ENCODE measurements around the gene DLAT.

The DLAT gene

DNA sequence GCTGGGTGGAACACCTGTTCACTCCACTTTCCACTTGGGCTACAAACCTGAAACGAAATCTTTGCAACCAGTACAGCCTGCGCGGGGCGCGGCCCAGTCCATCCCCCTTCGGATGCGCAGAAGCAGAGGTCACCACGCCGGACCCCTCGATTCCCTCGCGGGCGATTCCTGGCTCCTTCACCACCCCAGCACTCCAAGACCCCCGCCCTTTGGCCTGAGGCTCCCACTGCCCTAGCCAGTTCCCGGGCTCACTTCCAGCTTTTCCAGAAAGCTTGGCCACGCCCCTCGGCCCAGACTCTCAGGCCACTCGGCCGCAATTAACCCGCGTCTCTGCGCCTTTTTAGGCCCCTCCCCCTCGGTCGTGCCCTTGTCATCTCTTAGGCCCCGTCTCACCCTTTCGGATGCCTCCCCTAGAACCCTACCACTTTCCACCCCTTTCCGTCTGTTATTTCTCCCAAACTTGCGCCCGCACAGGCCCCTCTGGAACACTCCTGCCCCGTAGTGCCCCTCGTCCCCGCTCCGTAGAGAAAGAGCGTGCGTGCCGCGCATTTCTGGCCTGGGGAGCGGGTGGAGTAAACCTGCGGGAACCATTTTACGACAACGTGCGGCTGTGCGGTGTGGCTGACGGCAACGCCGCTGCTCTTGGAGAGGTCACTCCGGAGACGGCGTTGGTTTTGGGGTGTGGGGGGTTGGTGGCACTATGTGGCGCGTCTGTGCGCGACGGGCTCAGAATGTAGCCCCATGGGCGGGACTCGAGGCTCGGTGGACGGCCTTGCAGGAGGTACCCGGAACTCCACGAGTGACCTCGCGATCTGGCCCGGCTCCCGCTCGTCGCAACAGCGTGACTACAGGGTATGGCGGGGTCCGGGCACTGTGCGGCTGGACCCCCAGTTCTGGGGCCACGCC, at the start of gene DLAT:
Gene DLAT (plus strand): TSS at position 636 of the 906 bp plus-strand sequence. CDS start 65 bp downstream, at position 701.
- peak; percentile 76 for DNase-seq

DNA sequence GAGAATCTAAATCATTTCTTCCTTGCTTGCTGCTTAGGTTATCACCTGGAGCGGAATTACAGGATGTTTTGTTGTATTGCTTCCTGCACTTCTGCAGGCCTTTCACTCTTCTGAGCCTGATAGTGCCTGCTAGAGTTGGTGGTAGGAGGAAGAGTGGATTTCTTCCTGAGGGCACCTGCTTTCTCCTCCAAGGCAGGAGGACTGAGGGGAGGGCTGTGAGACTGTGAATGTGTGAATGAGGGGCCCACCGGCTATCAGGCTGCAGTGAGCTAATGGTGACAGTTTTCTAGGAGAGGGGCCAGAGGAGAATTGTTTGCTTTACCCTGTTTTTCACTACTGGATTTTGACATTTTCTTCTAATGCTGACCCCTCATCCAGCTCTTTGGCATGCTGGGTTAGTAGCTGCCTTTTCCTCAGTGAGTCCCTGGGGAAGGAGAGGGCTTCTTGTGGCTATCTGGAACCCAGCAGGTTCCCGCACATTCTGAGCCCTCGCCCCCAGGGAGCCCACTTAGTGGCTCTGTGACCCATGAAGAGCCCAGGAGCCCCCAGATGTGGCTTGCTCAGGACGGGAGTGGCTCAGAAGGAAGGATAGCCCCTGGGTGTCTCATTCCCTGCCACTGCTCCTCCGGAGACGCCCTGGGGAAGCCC, 49.0 kb upstream of the DLAT start:
- DNase-seq, result no peak

DNA sequence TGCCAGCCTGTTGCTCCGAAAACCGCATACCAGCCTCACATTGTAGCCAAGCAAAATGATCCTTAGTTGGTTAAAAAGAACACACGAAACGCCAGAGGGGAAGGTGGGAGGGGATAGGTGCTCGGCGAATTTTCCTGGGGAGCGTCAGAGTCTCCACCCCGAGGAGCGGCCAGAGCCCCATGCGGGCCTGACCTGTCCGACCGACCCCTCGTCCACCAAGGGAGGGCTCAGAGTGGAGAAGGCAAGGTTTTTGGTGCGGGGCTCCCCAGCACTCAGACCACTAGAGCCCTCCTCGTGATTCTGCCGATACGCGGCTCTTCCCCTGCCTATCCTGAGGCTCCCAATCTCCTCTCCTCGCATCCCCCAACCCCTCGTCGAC, 48.5 kb upstream of the DLAT start:
- no peak for DNase-seq

DNA sequence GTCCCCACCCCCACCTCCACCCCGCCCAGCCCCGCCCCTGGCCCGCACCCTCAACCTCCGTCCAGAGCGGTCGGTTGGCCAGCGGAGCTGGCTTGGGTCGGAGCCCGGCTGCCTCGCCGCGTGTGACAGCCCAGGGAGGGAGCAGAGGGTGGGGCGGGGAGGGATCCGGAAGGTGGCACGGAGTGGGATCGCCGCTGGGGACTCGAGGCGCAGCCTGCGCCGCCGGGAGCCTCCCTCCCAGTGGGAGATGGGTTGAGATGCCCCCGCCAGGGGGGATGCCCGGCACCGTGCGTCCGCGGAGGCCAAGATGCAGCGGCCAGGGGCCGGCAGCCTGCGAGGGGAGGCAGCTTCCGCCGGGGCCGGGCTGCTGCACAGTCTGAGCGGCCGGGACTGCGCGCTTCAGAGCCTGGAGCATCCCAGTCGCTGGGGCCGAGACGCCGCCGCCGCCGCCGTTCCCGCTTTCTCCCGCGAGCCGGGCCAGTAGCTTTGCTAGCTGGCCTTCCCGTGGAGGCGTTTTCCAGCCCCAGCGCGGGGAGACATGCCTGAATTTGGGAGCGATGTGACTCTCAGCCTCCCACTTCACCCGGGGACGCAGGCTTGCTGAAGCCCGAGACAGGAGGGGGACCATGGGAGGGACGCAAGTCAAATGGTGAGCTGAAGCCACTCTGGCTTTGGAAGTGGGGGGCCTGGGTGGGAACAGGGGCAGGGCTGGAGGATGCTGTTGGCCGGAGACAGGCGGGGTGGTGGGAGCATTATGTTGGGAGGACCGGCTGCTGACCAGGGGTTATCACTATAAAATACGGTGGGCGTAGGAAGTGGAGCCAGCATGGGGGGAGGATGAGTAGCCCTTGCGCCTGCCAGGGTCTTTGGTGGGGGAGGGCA, 47.8 kb upstream of the DLAT start:
- DNase-seq, result peak; percentile 16

DNA sequence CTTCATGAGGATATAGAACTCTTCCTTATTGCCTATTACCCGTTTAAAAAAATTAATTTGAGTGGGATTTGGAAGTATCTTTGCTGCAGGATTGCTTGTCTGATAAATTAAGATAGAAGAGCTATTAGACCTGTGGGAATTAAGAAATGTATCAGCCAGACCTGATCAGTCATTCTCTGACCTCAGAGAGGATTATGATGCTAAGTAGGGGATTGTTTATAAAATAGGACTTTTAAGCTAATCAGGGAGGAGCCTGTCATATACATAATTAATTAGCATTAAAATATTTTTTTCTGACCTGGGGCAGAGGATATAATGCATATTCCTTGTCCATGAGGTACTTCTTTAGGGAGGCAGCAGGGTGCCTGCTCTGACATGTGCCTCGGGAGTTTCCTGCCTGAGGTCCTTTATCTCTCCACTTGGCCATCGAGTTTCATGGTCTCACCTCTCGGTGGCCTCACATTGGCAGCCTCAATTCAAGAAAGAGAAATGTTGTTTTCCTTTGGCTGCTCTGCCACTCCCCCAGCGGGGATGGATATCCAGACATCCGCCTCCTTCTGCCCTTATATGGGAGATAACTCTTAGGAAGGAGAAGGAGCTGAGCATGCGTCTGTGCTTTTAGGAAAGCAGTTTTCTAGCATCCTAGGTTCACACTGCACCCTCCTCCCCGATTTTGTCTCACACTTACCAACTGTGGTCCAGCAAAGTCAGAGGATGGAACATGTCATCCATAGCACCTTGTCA, 47.0 kb upstream of the DLAT start:
- peak; percentile 68 for DNase-seq

DNA sequence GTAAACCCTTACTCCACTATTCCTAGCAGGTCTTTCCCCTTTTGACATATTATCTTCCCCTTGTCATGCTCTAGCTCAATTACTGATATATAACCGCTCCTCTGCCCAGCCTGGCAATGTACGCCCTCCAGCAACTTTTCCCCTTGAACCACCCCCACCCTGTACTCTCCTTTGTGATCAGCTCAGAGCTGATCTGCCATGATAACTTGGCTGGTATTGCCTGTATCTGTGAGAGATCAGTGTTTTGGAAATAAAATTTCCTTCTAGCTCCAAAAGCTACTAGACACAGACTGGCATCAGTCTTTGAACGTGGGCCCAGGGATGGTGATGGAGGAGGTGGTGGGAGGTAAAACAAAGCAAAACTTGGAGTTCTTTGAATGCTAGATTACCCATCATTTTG, 45.1 kb upstream of the DLAT start:
- no peak for DNase-seq

DNA sequence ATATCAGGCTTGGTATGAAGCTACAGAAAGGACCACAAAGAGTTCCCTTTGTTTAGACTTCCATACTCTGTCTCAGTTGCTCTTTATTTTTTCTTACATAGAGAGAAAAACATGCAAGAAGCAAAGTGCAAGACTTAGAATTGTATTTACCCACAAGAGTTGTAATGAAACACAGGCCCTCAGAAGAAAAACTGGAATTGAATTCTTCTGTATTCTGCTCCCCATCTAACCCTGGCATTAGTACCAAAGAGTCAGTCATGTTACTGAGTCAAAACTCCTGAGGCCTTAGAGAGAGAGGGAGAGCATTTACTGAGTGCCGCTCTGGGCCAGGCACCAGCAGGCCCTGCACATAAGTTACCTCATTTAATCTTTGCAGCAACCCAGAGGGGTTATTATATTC, 43.9 kb upstream of the DLAT start:
- DNase-seq, result no peak

DNA sequence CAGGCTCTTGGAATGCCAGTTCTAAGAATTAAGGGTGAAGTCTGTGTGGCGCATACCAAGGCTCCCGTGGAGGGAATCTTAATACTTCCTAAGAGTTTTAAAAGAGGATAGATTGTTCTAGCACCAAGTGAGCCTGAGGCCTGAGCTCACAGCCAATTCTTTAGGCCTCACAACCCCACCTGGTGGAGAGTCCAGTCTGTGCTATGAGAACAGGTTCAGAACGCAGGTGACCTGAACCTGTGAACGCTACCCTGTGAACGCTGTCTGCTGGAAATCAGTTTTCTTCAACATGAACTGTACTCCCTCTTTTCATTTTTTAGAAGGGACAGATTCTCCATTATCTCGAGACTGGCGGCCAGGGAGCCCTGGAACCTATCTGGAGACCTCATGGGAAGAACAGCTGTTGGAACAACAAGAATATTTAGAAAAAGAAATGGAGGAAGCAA, 43.2 kb upstream of the DLAT start:
- peak; percentile 49 for DNase-seq

DNA sequence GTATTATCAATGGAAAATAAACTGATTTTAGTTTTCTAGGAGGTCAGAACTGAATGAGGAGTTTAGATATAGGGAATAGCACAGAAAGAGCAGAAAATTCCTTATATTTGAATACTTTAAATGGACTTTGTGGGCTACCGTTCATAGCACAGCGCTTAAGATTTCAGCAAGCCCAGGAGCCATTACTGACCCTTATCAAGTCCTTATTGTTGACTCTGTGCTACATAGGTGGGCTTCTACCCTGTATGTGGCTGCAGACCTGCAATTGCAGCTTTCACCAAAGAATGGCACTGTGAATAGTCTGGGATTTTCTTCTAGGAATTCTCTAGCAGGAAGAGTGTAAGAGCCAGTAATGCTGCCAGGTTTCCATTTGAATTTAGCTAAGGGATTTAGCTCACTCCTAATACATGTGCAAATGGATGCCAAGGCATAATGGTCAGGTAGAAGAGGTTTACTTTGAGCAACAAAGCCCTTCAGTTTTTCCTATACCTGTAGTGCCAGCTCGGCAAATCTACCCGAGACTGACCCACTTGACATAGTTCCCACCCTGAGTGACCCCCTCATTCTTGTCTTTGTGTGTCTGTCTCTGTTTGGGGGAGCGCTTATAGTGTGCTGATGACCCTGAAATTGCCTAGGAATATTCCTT, 42.5 kb upstream of the DLAT start:
- no peak for DNase-seq

DNA sequence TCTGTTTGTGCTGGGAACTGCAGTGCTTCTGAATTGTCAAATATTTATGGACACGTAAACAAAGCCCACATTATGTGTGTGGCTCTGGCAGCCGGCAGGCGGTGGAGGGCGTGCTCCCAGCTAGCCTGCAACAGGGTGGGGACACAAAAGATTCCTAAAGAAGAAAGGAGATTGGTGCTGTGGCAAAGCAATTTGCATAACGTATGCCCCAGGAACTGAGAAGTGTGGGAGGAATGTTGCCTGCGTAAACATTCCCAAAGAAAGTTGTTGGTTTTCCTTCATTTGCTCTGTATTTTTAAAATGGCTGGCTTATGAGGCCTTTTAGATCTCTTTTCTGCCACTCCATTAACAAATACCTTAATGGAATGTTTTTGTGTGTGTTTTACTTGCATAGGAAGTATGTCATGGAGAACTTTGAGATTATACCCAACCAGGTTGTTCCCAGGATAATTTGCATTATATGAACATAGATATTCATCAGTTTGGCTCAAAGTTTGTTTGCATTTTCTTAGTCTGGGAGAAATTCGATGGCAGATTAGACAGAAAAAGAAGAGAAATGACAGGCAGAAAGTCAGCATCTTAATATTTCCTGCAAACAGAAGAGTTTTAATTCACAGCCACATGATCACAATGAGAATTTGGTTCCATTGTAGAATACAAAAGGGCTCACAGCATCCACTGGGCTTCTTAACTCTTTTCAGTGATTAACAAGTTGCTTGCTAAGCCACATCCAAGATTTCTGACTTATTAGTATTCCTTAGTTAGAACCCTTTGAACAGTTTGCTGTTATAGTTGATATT, 41.8 kb upstream of the DLAT start:
- DNase-seq, result no peak

DNA sequence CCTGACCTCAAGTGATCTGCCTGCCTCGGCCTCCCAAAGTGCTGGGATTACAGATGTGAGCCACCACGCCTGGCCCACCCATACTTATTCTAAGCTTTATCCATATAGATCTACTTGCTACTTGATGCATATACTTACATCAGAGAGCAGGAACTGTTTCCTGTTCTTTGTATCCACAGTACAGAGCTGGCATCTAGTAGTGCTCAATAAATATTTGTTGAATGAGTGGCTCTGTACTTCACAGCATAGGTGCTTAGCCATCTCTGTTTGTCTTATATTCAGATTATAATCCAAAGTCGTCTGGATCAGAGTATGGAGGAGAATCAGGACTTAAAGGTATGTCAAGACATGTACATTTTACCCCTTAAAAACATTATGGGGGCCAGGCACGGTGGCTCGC, 38.6 kb upstream of the DLAT start:
- no peak for DNase-seq

DNA sequence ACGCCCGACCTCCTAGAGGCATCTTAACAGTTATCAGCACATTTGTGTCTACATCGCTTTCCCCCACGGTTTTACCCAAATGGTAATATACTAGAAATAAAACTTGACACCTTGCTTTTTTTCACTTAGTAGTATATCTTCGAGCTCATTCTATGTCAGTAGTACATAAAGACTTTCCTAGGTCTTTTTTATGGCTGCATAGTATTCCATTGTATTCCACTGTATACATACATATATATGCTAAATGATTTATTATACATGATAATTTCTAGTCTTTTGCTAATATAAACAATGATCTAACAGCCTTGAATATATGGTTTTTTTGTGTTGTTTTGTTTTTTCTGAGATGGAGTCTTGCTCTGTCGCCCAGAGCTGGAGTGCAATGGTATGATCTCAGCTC, 34.8 kb upstream of the DLAT start:
- DNase-seq, result no peak

DNA sequence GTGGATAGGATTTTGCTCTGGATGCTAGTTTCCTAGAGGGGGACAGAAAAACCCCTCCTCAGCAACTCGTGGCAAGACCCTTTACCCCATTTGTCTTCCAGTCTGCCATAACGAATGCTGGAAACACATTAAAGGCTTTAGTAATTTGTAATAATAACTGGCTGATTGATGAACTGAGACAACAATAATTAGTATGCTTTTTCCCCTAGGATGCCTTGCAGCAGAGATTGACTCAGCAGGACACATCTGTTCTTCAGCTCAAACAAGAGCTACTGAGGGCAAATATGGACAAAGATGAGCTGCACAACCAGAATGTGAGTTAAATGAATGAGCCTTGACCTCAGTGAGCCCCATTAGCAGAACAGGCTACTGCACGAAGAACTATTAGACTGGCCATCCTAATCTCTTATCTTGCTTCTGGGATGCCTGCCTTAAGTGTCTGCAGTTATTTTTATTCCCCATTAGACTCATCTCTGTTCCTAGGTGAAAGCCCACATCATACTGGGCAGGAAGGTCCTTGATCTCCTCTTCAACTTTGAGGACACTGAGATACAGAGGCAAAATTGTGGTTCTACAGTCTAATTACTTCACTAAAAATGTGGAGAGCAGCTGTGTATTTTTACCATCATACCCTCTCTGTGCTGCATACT, 32.9 kb upstream of the DLAT start:
- DNase-seq, result no peak

DNA sequence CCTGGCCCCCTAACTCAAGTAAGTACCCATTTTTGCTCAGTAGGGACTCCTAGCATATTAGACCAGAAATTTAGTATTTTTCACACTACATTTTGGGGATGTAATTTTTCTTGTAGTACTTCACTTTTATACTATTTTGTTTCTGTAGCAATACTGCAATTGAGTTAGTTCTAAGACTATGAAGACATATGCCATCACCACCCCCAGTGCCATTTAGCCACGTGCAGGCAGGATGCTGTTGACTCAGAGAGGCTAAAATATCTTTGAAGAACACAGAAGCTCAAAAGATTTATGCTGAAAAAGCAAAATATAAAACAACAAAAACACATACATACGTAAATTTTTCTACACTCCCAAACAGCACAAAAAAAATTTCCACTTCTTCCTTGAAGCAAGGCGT, 29.1 kb upstream of the DLAT start:
- DNase-seq, result no peak

DNA sequence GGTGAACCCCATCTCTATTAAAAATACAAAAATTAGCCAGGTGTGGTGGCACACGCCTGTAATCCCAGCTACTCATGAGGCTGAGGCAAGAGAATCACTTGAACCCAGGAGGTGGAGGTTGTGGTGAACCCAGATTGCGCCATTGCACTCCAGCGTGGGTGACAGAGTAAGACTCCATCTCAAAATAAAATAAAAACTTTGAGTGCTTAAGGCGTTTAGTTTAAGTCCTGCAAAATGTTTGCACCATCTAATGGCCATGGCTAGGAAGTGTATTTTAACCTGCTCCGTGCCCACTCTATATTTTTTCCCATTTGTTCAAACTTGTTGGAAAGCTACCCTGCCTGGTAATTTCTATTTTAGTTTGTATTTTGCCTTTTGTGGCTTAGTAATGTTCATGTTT, 28.5 kb upstream of the DLAT start:
- peak; percentile 49 for DNase-seq

DNA sequence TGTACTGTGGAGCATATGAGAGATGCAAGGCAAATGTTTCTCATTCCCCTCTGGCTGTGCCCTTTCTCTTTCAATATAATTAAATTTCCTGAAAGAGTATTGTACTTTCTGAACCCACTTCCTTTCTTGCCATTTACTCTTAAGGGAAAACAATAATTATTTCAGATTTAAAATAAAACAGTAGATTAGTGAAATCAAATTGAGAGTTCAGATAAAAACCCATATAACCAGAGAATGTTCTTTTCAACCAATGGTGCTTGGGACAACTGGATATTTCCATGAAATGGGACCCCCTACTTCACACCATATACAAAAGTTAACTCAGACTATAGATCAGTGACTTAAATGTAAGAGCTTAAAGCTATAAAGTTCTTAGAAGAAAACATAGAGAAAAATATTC, 26.1 kb upstream of the DLAT start:
- no peak for DNase-seq

DNA sequence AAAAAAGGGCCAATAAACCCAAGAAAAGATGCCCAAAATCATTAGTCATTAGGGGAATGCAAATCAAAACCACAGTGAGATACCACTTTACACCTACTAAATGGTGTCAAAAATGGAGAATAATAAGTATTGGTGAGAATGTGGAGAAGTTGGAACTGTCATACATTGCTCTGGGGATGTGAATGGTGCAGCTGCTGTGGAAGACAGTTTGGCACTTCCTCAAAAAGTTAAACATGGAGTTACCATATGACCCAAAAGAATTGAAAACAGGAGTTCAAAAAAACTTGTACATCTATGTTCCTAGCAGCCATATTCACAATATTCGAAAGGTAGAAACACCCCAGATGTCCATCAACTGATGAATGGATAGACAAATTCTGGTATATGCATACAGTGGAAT, 24.5 kb upstream of the DLAT start:
- DNase-seq, result no peak

DNA sequence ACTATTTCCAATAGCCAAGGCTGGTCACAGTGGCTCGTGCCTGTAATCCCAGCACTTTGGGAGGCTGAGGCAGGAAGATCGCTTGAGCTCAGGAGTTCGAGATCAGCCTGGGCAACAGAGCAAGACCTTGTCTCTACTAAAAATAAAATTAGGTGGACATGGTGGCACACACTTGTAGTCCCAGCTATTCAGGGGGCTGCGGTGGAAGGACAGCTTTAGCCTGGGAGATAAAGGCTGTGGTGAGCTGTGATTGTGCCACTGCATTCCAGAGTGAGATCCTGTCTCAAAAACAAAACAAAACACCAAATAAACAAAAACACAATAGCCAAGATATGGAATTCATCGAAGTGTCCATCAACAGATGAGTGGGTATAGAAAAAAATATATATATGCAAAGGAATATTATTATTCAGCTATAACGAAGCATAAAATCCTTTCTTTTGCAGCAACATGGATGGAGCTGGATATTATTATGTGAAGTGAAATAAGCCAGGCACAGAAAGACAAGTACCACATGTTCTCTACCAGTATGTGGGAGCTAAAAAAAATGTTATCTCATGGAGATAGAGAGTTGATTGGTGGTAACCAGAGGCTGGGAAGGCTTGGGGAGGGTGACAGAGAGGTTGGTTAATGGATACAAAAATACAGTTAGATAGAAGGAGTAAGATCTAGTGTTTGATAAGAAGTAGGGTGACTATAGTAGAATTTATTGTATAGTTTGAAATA, 22.6 kb upstream of the DLAT start:
- DNase-seq, result no peak

DNA sequence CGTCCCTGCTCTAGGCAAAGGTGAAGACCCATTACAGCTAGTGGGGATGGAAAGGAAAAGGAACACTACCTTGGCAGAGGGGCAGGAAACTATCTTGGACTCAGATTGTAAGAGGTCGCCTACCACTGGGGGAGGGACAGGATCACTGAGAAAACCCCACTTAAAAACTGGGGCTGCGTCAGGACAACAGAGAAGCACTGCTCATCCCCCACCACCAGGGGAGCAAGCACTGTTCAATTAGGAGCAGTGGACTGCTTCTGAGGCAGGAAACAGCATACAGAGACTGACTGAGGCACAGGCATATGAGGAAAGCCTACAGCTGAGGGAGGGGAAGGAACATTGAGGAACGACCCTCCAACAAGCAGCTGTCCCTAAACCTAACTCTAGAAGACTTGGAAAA, 20.8 kb upstream of the DLAT start:
- DNase-seq, result no peak
